Caco-2 (cell line): ENCODE measurements around the gene SHE. TPM values are rescaled to one million over a fixed set of nuclear protein-coding genes. Genes with fewer than 3 reads are reported as not detected.

Experiments used
- BruUV-seq: library from RNA; stranded (reverse); fragments of 400-500 nt; replicated peaks from 2 replicates; lab custom pipeline; 2021; lab: Mats Ljungman, UMichigan
- CTCF ChIA-PET: fragments of 300-600 bp; sonication (Branson Sonifier 250); formaldehyde crosslinking; loops from one replicate; lab custom pipeline; 2022; ENCODE audit warnings: antibody characterized with exemption; lab: Charles Lee
- POLR2A ChIA-PET: fragments of 300-600 bp; sonication (Branson Sonifier 250); formaldehyde crosslinking; loops from one replicate; lab custom pipeline; 2022; ENCODE audit warnings: antibody characterized with exemption; lab: Charles Lee
- DNase-seq, 2 experiments: peaks; one replicate each; pipeline versions ENCODE4 v3.0.0 to v3.0.0-alpha.2; 2020 to 2022
- H3K27me3 ChIP-seq: replicated peaks from 2 replicates; pipeline ENCODE4 v1.6.0; 2011; ENCODE audit warnings: low read length; ENCODE audit not compliant: control insufficient read depth, insufficient read depth
- H3K36me3 ChIP-seq: 2 replicates; pipeline ENCODE4 v1.5.1; 2011; ENCODE audit warnings: low read length; ENCODE audit not compliant: control insufficient read depth, insufficient read depth
- H3K4me1 ChIP-seq: fragments of 250-450 bp; sonication (Bioruptor Pico); 2 replicates; pipeline ENCODE4 v1.5.1; 2020; ENCODE audit warnings: mild to moderate bottlenecking
- H3K4me3 ChIP-seq: 2 replicates; pipeline ENCODE4 v1.5.1; 2011; ENCODE audit warnings: low read depth, mild to moderate bottlenecking, control low read depth, low read length
- H3K9me3 ChIP-seq: fragments of 250-450 bp; sonication (Bioruptor Pico); 2 replicates; pipeline ENCODE4 v1.5.1; 2020; ENCODE audit warnings: mild to moderate bottlenecking, moderate library complexity
- H3K27ac Mint-ChIP-seq: one replicate; pipeline ENCODE4 v1.8.0; 2022; ENCODE audit warnings: mixed read lengths; ENCODE audit not compliant: unreplicated experiment
- H3K27me3 Mint-ChIP-seq: one replicate; pipeline ENCODE4 v1.8.0; 2022; ENCODE audit warnings: mixed read lengths; ENCODE audit not compliant: insufficient read depth, unreplicated experiment
- H3K36me3 Mint-ChIP-seq: one replicate; pipeline ENCODE4 v1.8.0; 2022; ENCODE audit warnings: mild to moderate bottlenecking, mixed read lengths; ENCODE audit not compliant: insufficient read depth, unreplicated experiment
- H3K4me1 Mint-ChIP-seq: one replicate; pipeline ENCODE4 v1.8.0; 2022; ENCODE audit warnings: low read depth, mixed read lengths; ENCODE audit not compliant: unreplicated experiment
- H3K4me3 Mint-ChIP-seq: one replicate; pipeline ENCODE4 v1.8.0; 2022; ENCODE audit warnings: mild to moderate bottlenecking, moderate library complexity, mixed read lengths; ENCODE audit not compliant: unreplicated experiment
- H3K9me3 Mint-ChIP-seq: one replicate; pipeline ENCODE4 v1.8.0; 2022; ENCODE audit warnings: mixed read lengths; ENCODE audit not compliant: unreplicated experiment
- CTCF ChIP-seq, 2 experiments: fragments of 200-600 bp in 1 of 2; IDR thresholded peaks; 1 replicate in 1 of 2; 2 replicates in 1 of 2; pipeline versions ENCODE4 v1.5.1 to v1.8.0; 2011 to 2022; ENCODE audit warnings: antibody characterized with exemption in 1 of 2, control low read depth in 1 of 2, inconsistent platforms in 1 of 2, low read depth in 1 of 2, low read length in 1 of 2, mild to moderate bottlenecking in 1 of 2, moderate library complexity in 1 of 2; ENCODE audit not compliant: insufficient read depth in 1 of 2, severe bottlenecking in 1 of 2, unreplicated experiment in 1 of 2
- intact Hi-C: fragments of 100-400 bp; cut with micrococcal nuclease; formaldehyde crosslinking; loops from one replicate; pipeline ENCODE4 v1.10.0; 2022; ENCODE audit not compliant: unreplicated experiment
- total RNA-seq: library from RNA; stranded (reverse); gene quantifications from 2 replicates; pipeline ENCODE4 v1.2.3, GENCODE V29; 2022

Gene SHE
- total RNA-seq, 1 experiment from 2014 or later = not detected

- Mint-ChIP-seq H3K27me3 (no peaks in the 10 kb centered on the region), H3K9me3 (no peaks in the 10 kb centered on the region), H3K4me3 (no peak overlapping the region), H3K4me1 (peaks cover 7% of the 10 kb centered on the region), H3K36me3 (no peaks in the 10 kb centered on the region), H3K27ac (no peak overlapping the region)
- BruUV-seq = no TSS peak
- TF ChIP-seq CTCF (IDR thresholded peaks at IDR 0.05; ENCODE audit: insufficient read depth in 1 of 2, low read depth in 1 of 2, low read length in 1 of 2, severe bottlenecking in 1 of 2, unreplicated experiment in 1 of 2) = peak; percentile 33 to 39
- ChIA-PET POLR2A (no interaction called here), CTCF (interaction anchor here (1.0 kb wide), 1 partner anchor 36 kb away, joined by 7 read pairs; no protein-coding TSS in a partner anchor)
- Histone ChIP-seq H3K36me3 (no peaks in the 10 kb centered on the region), H3K27me3 (no peaks in the 10 kb centered on the region), H3K4me3 (no peak overlapping the region), H3K4me1 (peaks cover 5% of the 10 kb centered on the region), H3K9me3 (no peaks in the 10 kb centered on the region)
- intact Hi-C loops = loop anchor here (5.0 kb wide), 1 partner anchor 35 kb away; the partner anchor contains the start of gene IL6R
- peak in 1 of 2 experiments; percentile 15 for DNase-seq
These were observed 60.0 kb downstream of the SHE start for GRCh38 chr1:154442006-154442740.

GRCh38 chr1:154441241-154441888 lies 60.8 kb downstream of the SHE start:
- intact Hi-C loops = loop anchor here (5.0 kb wide), 1 partner anchor 34 kb away; the partner anchor contains the start of gene IL6R
- no peak for TF ChIP-seq CTCF (IDR thresholded peaks at IDR 0.05; ENCODE audit: insufficient read depth in 1 of 2, low read depth in 1 of 2, low read length in 1 of 2, severe bottlenecking in 1 of 2, unreplicated experiment in 1 of 2)
- peaks cover 7% of the 10 kb centered on the region for H3K4me1 Mint-ChIP-seq
- Histone ChIP-seq H3K4me3 (no peak overlapping the region), H3K36me3 (no peaks in the 10 kb centered on the region), H3K27me3 (no peaks in the 10 kb centered on the region), H3K4me1 (peaks cover 5% of the 10 kb centered on the region), H3K9me3 (no peaks in the 10 kb centered on the region)
- no peak for DNase-seq
- BruUV-seq = no TSS peak
- H3K36me3 Mint-ChIP-seq = no peaks in the 10 kb centered on the region
- H3K9me3 Mint-ChIP-seq = no peaks in the 10 kb centered on the region
- H3K27ac Mint-ChIP-seq = no peak overlapping the region
- no peaks in the 10 kb centered on the region for H3K27me3 Mint-ChIP-seq
- ChIA-PET CTCF (no interaction called here), POLR2A (no interaction called here)
- no peak overlapping the region for H3K4me3 Mint-ChIP-seq

- Histone ChIP-seq H3K27me3 (no peaks in the 10 kb centered on the region), H3K4me3 (no peak overlapping the region), H3K9me3 (no peaks in the 10 kb centered on the region), H3K36me3 (no peaks in the 10 kb centered on the region), H3K4me1 (peaks cover 5% of the 10 kb centered on the region)
- ChIA-PET POLR2A (no interaction called here), CTCF (interaction anchor here (1.1 kb wide), 1 partner anchor 39 kb away, joined by 3 read pairs; no protein-coding TSS in a partner anchor)
- Mint-ChIP-seq H3K36me3 (no peaks in the 10 kb centered on the region), H3K4me3 (no peak overlapping the region), H3K4me1 (peaks cover 7% of the 10 kb centered on the region), H3K9me3 (no peaks in the 10 kb centered on the region), H3K27ac (no peak overlapping the region), H3K27me3 (no peaks in the 10 kb centered on the region)
- intact Hi-C loops = loop anchor here (5.0 kb wide), 1 partner anchor 33 kb away; the partner anchor contains the start of gene IL6R
- TF ChIP-seq CTCF (IDR thresholded peaks at IDR 0.05; ENCODE audit: insufficient read depth in 1 of 2, low read depth in 1 of 2, low read length in 1 of 2, severe bottlenecking in 1 of 2, unreplicated experiment in 1 of 2) = no peak
- no peak for DNase-seq
- BruUV-seq = no TSS peak
These were observed 62.0 kb downstream of the SHE start for GRCh38 chr1:154440036-154440804.
